Prostate gland (tissue), 2 donors: ENCODE results near the gene TESMIN.

ENCODE experiments used
- CTCF ChIP-seq, 4 experiments: fragments of 200-600 bp in 2 of 4; fragments of 450-650 bp in 2 of 4; sonication (generic) in 2 of 4; IDR thresholded peaks; 1 replicate in 3 of 4; 2 replicates in 1 of 4; pipeline ENCODE4 v1.5.1; 2016 to 2019; ENCODE audit warnings: antibody characterized with exemption in 4 of 4, mild to moderate bottlenecking in 2 of 4, moderate library complexity in 2 of 4
- POLR2A ChIP-seq: fragments of 450-650 bp; IDR thresholded peaks from one replicate; pipeline ENCODE4 v1.6.1; 2016; ENCODE audit warnings: antibody characterized with exemption, mild to moderate bottlenecking
- POLR2AphosphoS5 ChIP-seq: sonication (generic); formaldehyde crosslinking; IDR thresholded peaks from one replicate; pipeline ENCODE4 v1.6.1; 2017; ENCODE audit warnings: antibody characterized with exemption

GRCh38 chr11:68778205-68778604 is 26.9 kb upstream of the TESMIN start:
- TF ChIP-seq POLR2A (no peak), CTCF (IDR thresholded peaks at IDR 0.05) (no peak), POLR2AphosphoS5 (no peak)
